Astrocyte of the cerebellum (primary cell): Measurements from ENCODE around the gene SLC9A5.
A peak's percentile ranks its signal among the peaks of the same experiment; 100 is the strongest.

Source experiments
- DNase-seq: peaks from one replicate; pipeline ENCODE4 v3.0.0-alpha.2; 2011; ENCODE audit warnings: low read depth
- H3K4me3 ChIP-seq: 2 replicates; pipeline ENCODE4 v1.5.1; 2011; ENCODE audit warnings: mild to moderate bottlenecking, low read depth, low read length, moderate library complexity
- in situ Hi-C: cut with HindIII; loops from 2 replicates; pipeline ENCODE4 v1.10.0; 2017; ENCODE audit warnings: low sequenced_read_pairs
- TF ChIP-seq, protein P1 (sequence below): IDR thresholded peaks from 2 replicates; pipeline ENCODE4 v1.5.1; 2012; ENCODE audit warnings: low read length, low read depth, moderate library complexity, mild to moderate bottlenecking; ENCODE audit errors: missing control alignments

SLC9A5 gene

DNA sequence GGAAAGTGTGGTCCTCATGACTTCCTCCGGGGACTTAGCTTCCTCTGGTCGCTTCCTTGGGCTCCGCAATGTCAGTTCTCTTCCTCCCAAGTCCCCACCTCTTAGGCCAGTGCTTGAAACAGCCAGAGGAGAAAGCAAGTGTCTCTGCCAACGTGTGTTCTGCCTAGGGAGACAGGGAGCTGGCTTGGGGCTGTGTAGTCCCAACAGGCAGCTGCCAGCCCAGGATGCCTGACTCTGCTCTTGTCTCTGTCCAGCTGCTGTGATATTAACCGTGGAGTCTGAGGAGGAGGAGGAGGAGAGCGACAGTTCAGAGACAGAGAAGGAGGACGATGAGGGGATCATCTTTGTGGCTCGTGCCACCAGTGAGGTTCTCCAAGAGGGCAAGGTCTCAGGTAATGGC is 17.1 kb downstream of the SLC9A5 start:
- in situ Hi-C loops, result loop anchor here (10.0 kb wide), 1 partner anchor 179 kb away; no protein-coding TSS in a partner anchor
- TF ChIP-seq, protein P1, sequence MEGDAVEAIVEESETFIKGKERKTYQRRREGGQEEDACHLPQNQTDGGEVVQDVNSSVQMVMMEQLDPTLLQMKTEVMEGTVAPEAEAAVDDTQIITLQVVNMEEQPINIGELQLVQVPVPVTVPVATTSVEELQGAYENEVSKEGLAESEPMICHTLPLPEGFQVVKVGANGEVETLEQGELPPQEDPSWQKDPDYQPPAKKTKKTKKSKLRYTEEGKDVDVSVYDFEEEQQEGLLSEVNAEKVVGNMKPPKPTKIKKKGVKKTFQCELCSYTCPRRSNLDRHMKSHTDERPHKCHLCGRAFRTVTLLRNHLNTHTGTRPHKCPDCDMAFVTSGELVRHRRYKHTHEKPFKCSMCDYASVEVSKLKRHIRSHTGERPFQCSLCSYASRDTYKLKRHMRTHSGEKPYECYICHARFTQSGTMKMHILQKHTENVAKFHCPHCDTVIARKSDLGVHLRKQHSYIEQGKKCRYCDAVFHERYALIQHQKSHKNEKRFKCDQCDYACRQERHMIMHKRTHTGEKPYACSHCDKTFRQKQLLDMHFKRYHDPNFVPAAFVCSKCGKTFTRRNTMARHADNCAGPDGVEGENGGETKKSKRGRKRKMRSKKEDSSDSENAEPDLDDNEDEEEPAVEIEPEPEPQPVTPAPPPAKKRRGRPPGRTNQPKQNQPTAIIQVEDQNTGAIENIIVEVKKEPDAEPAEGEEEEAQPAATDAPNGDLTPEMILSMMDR, result no peak
- no peak for DNase-seq
- no peak overlapping the region for H3K4me3 ChIP-seq

DNA sequence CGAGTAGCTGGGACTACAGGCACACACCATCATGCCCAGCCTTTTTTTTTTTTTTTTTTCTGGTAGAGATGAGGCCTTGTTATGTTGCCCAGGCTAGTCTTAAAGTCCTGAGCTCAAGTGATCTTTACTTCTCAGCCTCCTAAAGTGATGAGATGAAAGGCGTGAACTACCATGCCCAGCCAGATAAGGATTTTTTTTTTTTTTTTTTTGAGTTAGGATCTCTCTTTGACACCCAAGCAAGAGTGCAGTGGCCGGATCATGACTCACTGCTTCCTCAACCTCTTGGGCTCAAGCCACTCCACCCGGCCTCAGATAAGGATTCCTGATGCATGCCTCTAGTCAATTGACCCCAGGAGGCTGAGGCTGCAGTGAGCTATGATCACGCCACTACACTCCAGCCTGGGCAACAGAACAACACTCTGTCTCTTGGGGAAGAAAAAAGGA is 19.4 kb downstream of the SLC9A5 start:
- no peak overlapping the region for H3K4me3 ChIP-seq
- peak; percentile 61 for DNase-seq
- TF ChIP-seq, protein P1, result no peak
- in situ Hi-C loops, result loop anchor here (10.0 kb wide), 1 partner anchor 177 kb away; no protein-coding TSS in a partner anchor

DNA sequence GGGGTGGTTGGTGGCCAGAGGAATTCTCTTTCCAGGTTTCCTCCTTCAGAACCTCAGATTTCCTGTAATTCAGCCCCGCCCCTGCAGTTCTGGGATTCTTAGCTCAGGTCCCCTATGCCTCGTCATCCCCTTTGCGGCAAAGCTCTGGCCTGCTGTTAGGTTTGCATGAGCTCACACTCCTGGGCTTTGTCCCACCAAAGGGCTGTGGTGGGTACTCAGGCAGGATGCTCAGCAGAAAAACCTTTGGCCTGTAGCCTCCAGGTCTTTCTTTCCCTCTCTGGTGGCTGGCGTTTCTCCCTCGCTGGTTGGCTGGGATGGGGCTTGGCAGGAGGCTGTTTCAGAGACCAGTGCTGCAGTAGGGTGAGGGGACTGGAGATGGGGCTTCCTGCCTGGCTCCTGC is 21.0 kb downstream of the SLC9A5 start:
- H3K4me3 ChIP-seq, result no peak overlapping the region
- TF ChIP-seq, protein P1, result no peak
- in situ Hi-C loops, result loop anchor here (10.0 kb wide), 1 partner anchor 175 kb away; no protein-coding TSS in a partner anchor
- DNase-seq, result peak; percentile 89

DNA sequence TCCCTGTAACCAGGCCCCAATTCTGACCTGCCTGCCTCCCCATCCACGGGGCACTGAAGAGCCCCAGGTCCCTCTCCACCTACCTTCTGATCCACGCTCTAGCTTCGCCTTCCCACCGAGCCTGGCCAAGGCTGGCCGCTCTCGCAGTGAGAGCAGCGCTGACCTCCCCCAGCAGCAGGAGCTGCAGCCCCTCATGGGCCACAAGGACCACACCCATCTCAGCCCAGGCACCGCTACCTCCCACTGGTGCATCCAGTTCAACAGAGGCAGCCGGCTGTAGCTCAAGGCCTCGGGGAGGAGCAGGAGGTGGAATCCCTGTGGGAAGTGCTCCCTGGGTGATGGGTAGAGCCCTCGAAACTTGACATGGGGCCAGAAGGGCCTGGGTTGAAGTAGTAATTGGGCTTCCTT is 22.2 kb downstream of the SLC9A5 start:
- no peak for DNase-seq
- TF ChIP-seq, protein P1, result no peak
- H3K4me3 ChIP-seq, result no peak overlapping the region
- in situ Hi-C loops, result no loop called here

DNA sequence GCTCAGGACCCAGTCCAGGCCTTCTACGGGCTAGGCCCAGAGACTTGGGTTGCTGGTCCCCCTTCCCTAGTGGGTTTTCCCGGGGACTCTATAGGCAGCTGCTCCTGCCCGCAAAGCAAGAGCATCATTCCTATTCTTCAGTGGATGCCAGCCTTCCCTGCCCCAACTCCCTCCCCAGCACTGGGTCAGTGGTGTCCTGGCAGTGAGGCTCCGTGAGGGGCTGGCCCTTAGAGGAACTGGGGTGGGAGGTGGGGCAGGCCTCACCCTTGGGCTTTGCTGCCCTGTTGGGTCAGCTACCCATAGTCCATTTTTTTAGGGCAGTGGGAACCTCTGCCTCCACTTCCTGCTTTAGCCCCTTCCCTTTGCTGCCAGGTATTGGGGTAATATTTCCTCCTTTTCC is 22.7 kb downstream of the SLC9A5 start:
- TF ChIP-seq, protein P1, result no peak
- in situ Hi-C loops, result no loop called here
- H3K4me3 ChIP-seq, result no peak overlapping the region
- DNase-seq, result no peak

DNA sequence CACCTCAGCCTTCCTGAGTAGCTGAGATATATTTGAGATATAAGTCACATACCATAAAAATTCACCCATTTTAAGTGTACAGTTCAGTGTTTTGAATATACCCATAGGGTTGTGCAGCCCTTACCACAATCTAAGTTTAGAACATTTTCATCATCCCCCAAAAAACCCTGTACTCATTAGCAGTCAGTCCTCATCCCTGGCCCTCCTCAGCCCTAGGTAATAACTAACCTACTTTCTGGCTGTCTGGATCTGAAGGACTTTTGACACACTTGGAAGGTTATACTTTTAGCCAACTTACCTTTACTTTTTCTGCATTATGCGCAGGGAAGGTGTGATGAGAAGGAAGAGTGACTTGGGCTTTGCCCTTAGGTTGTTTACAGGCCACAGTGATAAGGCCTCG is 26.5 kb downstream of the SLC9A5 start:
- in situ Hi-C loops, result no loop called here
- DNase-seq, result no peak
- TF ChIP-seq, protein P1, result no peak
- H3K4me3 ChIP-seq, result no peak overlapping the region
